GM12878 (cell line): ENCODE measurements around the gene KRT38. TPM values are rescaled to one million over a fixed set of nuclear protein-coding genes. Genes with fewer than 3 reads are reported as not detected.

Experiments
- ATAC-seq: fragments of 200-7000 bp; cut with Tn5 transposase; 3 replicates; pipeline ENCODE4 v1.9.1; 2020; ENCODE audit warnings: mild to moderate bottlenecking, moderate library complexity
- BruUV-seq: library from RNA; stranded (reverse); fragments of 400-500 nt; replicated peaks from 2 replicates; lab custom pipeline; 2021; lab: Mats Ljungman, UMichigan
- CTCF ChIA-PET: fragments of 300-600 bp; sonication (Branson Sonifier 250); formaldehyde crosslinking; extraction: SDS; loops from one replicate; lab custom pipeline; 2021; ENCODE audit warnings: inconsistent platforms; lab: Yijun Ruan, JAX
- POLR2A ChIA-PET: fragments of 350-600 bp; formaldehyde crosslinking; extraction: SDS; loops from one replicate; lab custom pipeline; 2021; ENCODE audit warnings: inconsistent platforms; lab: Charles Lee
- RAD21 ChIA-PET: fragments of 300-600 bp; sonication (Branson Sonifier 250); formaldehyde crosslinking; loops from one replicate; lab custom pipeline; 2023; ENCODE audit warnings: antibody characterized with exemption; ENCODE audit not compliant: unreplicated experiment; lab: Charles Lee
- SMC1A ChIA-PET: fragments of 300-600 bp; sonication (Branson Sonifier 250); formaldehyde crosslinking; loops from one replicate; lab custom pipeline; 2023; ENCODE audit not compliant: unreplicated experiment, uncharacterized antibody; lab: Charles Lee
- DNase-seq: peaks from one replicate; pipeline ENCODE4 v3.0.0-alpha.2; 2011; ENCODE audit warnings: low read depth, low spot score
- FAIRE-seq: peaks from 3 replicates; lab custom pipeline; 2011; peaks lifted over from hg19 to GRCh38; lab: Jason Lieb, UNC
- H2AFZ ChIP-seq: 2 replicates; pipeline ENCODE4 v1.6.0; 2011; ENCODE audit warnings: low read depth, low read length, control low read depth; ENCODE audit not compliant: control insufficient read depth
- H3K27ac ChIP-seq: 2 replicates; pipeline ENCODE4 v1.5.1; 2011; ENCODE audit warnings: control low read depth; ENCODE audit not compliant: control insufficient read depth, insufficient read depth
- H3K27me3 ChIP-seq, 2 experiments: replicated peaks in 1 of 2; 2 replicates each; pipeline versions ENCODE4 v1.6.0 to v1.6.1; 2011; ENCODE audit warnings: low read length in 1 of 2; ENCODE audit not compliant: control insufficient read depth in 2 of 2, insufficient read depth in 2 of 2
- H3K36me3 ChIP-seq, 2 experiments: 2 replicates each; pipeline ENCODE4 v1.5.1; 2011; ENCODE audit warnings: low read length in 1 of 2; ENCODE audit not compliant: control insufficient read depth in 2 of 2, insufficient read depth in 2 of 2
- H3K4me1 ChIP-seq: 2 replicates; pipeline ENCODE4 v1.6.1; 2011; ENCODE audit warnings: mild to moderate bottlenecking, low read length, moderate library complexity, mixed read lengths; ENCODE audit not compliant: control insufficient read depth, insufficient read depth
- H3K4me2 ChIP-seq: 2 replicates; pipeline ENCODE4 v1.6.0; 2011; ENCODE audit warnings: control low read depth; ENCODE audit not compliant: control insufficient read depth, insufficient read depth
- H3K4me3 ChIP-seq: fragments of 200-600 bp; sonication (generic); 2 replicates; pipeline ENCODE4 v1.5.1; 2016
- H3K79me2 ChIP-seq: 2 replicates; pipeline ENCODE4 v1.6.0; 2011; ENCODE audit warnings: low read length; ENCODE audit not compliant: control insufficient read depth, insufficient read depth
- H3K9ac ChIP-seq: 2 replicates; pipeline ENCODE4 v1.8.0; 2011; ENCODE audit warnings: low read length, control low read depth, mixed read lengths; ENCODE audit not compliant: control insufficient read depth, insufficient read depth
- H3K9me3 ChIP-seq: replicated peaks from 3 replicates; pipeline ENCODE4 v1.5.1; 2011; ENCODE audit warnings: mild to moderate bottlenecking, low read length; ENCODE audit not compliant: control insufficient read depth, insufficient read depth
- H4K20me1 ChIP-seq: 2 replicates; pipeline ENCODE4 v1.6.0; 2011; ENCODE audit not compliant: control insufficient read depth, insufficient read depth
- CREB1 ChIP-seq: IDR thresholded peaks from 2 replicates; pipeline ENCODE4 v1.6.1; 2012; ENCODE audit warnings: low read depth, mild to moderate bottlenecking, inconsistent platforms
- HCFC1 ChIP-seq: fragments of 150-350 bp; IDR thresholded peaks from 2 replicates; pipeline ENCODE4 v1.6.1; 2014; ENCODE audit warnings: low read length
- YBX1 ChIP-seq: fragments of 450-650 bp; IDR thresholded peaks from 2 replicates; pipeline ENCODE4 v1.6.1; 2016; ENCODE audit warnings: antibody characterized with exemption
- WGBS: methylation state at CpG from one replicate; pipeline ENCODE4 v1.1.6; 2016; ENCODE audit warnings: low lambda C conversion rate; ENCODE audit not compliant: insufficient replicate concordance, insufficient coverage; ENCODE audit errors: missing lambda C conversion rate; 5-methylcytosine and 5-hydroxymethylcytosine counted together
- in situ Hi-C: fragments of 300-500 bp; cut with MboI; formaldehyde crosslinking; loops from 9 replicates; pipeline ENCODE4 v1.14.3; 2018; ENCODE audit warnings: mixed read lengths
- intact Hi-C: fragments of 100-400 bp; cut with micrococcal nuclease; formaldehyde crosslinking; loops from one replicate; pipeline ENCODE4 v1.14.2; 2022; ENCODE audit not compliant: unreplicated experiment
- polyA plus RNA-seq, 11 experiments: library from polyadenylated mRNA; depleted of rRNA in 4 of 11; unstranded in 6 of 11; stranded (reverse) in 5 of 11; fragments of >200 nt; fragmentation: Nextera tagmentation in 4 of 11; fragmentation: Illumina TruSeq in 1 of 11; extraction: Ambion mirVana in 4 of 11; extraction: Trizol in 1 of 11; gene quantifications; 1 replicate in 1 of 11; 2 replicates in 10 of 11; pipeline versions ENCODE4 v1.2.1 to v1.2.3, GENCODE V29; 2011 to 2016; ENCODE audit warnings: inconsistent platforms in 2 of 11, missing spikeins in 2 of 11, low read depth in 1 of 11
- total RNA-seq, 4 experiments: library from RNA; depleted of rRNA in 3 of 4; stranded (reverse); fragments of >200 nt in 3 of 4; fragmentation: Illumina TruSeq in 1 of 4; extraction: Trizol in 1 of 4; gene quantifications; 2 replicates each; pipeline versions ENCODE4 v1.2.1 to v1.2.3, GENCODE V29; 2013 to 2021
- TF ChIP-seq, protein P1 (sequence below): IDR thresholded peaks from 2 replicates; pipeline ENCODE4 v1.6.1; 2011; ENCODE audit warnings: borderline replicate concordance, low read depth, mild to moderate bottlenecking, moderate library complexity, mixed read lengths, low read length; ENCODE audit not compliant: insufficient read depth; ENCODE audit errors: extremely low read length

The KRT38 gene
- total and polyA plus RNA-seq, 10 of the 15 experiments (the other 5 are each of a cell fraction or from before 2014, with no cell fraction given), result not detected

GRCh38 chr17:41437254-41437653 is 3.5 kb downstream of the KRT38 start:
- H3K9me3 ChIP-seq, result no peaks in the 10 kb centered on the region
- H3K4me2 ChIP-seq, result no peak overlapping the region
- no peaks in the 10 kb centered on the region for H3K79me2 ChIP-seq
- H3K27me3 ChIP-seq, result peaks cover 0 to 7% of the 10 kb centered on the region in 2 experiments; a peak in 2 of 4 replicates
- POLR2A ChIA-PET, result no interaction called here
- H3K4me3 ChIP-seq, result no peak overlapping the region
- no TSS peak for BruUV-seq
- no peak for TF ChIP-seq CREB1
- TF ChIP-seq, all 136 proteins: peak for 0
- ChIA-PET RAD21 (no interaction called here), SMC1A (no interaction called here), CTCF (no interaction called here)
- in situ Hi-C loops, result no loop called here
- H2AFZ ChIP-seq, result no peak overlapping the region
- no peaks in the 10 kb centered on the region for H3K36me3 ChIP-seq
- 15% methylated on average over 7 of the region's 7 CpGs for WGBS
- no peak for DNase-seq
- no peaks in the 10 kb centered on the region for H3K4me1 ChIP-seq
- H3K27ac ChIP-seq, result no peak overlapping the region
- H4K20me1 ChIP-seq, result no peaks in the 10 kb centered on the region
- no peak for FAIRE-seq
- ATAC-seq, result no peak
- H3K9ac ChIP-seq, result no peak overlapping the region
- intact Hi-C loops, result no loop called here

GRCh38 chr17:41434415-41434814 is 6.4 kb downstream of the KRT38 start:
- DNase-seq (no peak), ATAC-seq (no peak), FAIRE-seq (no peak)
- H3K4me2 ChIP-seq, result no peak overlapping the region
- H3K9ac ChIP-seq, result no peak overlapping the region
- SMC1A ChIA-PET, result no interaction called here
- H4K20me1 ChIP-seq, result no peaks in the 10 kb centered on the region
- WGBS, result 37% methylated on average over 5 of the region's 5 CpGs
- peaks cover 0 to 3% of the 10 kb centered on the region in 2 experiments; a peak in 2 of 4 replicates for H3K27me3 ChIP-seq
- H3K36me3 ChIP-seq, result no peaks in the 10 kb centered on the region
- intact Hi-C loops (no loop called here), in situ Hi-C loops (no loop called here)
- CTCF ChIA-PET, result no interaction called here
- no TSS peak for BruUV-seq
- POLR2A ChIA-PET, result no interaction called here
- no peaks in the 10 kb centered on the region for H3K9me3 ChIP-seq
- no peaks in the 10 kb centered on the region for H3K4me1 ChIP-seq
- H3K4me3 ChIP-seq, result no peak overlapping the region
- H2AFZ ChIP-seq, result no peak overlapping the region
- H3K79me2 ChIP-seq, result no peaks in the 10 kb centered on the region
- RAD21 ChIA-PET, result no interaction called here
- H3K27ac ChIP-seq, result no peak overlapping the region
- TF ChIP-seq, protein P1, sequence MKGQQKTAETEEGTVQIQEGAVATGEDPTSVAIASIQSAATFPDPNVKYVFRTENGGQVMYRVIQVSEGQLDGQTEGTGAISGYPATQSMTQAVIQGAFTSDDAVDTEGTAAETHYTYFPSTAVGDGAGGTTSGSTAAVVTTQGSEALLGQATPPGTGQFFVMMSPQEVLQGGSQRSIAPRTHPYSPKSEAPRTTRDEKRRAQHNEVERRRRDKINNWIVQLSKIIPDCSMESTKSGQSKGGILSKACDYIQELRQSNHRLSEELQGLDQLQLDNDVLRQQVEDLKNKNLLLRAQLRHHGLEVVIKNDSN, result no peak
- no peak for TF ChIP-seq YBX1
- no peak for TF ChIP-seq HCFC1
